Measurements from ENCODE around the gene PRDM16. TPM values are rescaled to one million over a fixed set of nuclear protein-coding genes. Genes with fewer than 3 reads are reported as not detected.

PRDM16 gene
- total and polyA plus RNA-seq, 2 of the 4 experiments (the other 2 are of a cell fraction): 0.02 TPM; not detected in 1

GRCh38 chr1:3129133-3129490 lies 60.1 kb downstream of the PRDM16 start:
- Histone ChIP-seq H3K9me3 (ENCODE audit: control insufficient read depth, insufficient read depth, low read length) (peaks cover 7% of the 10 kb centered on the region; the same call in 1 of the 2 replicates), H3K4me2 (ENCODE audit: low read depth, low read length) (no peak overlapping the region), H3K18ac (ENCODE audit: low read depth, low read length) (no peak overlapping the region), H2AK9ac (replicated peaks; ENCODE audit: low read depth, low read length, poor library complexity) (no peak overlapping the region), H3K23ac (ENCODE audit: low read depth, low read length) (no peak overlapping the region), H4K20me1 (ENCODE audit: insufficient read depth, low read length) (no peaks in the 10 kb centered on the region), H2BK120ac (ENCODE audit: low read depth, low read length) (no peak overlapping the region), H2AFZ (replicated peaks; ENCODE audit: low read length, poor library complexity) (no peak overlapping the region), H4K8ac (ENCODE audit: low read depth in 2 of 2, low read length in 2 of 2) (no peak overlapping the region), H4K91ac (ENCODE audit: insufficient read depth, low read depth, low read length) (no peak overlapping the region), H3K9ac (ENCODE audit: low read depth, low read length) (no peak overlapping the region), H3K4me1 (ENCODE audit: control insufficient read depth, insufficient read depth, low read length) (no peaks in the 10 kb centered on the region), H3K36me3 (ENCODE audit: control insufficient read depth, insufficient read depth, low read length) (no peaks in the 10 kb centered on the region), H2AK5ac (ENCODE audit: low read depth, low read length) (no peak overlapping the region), H3K79me1 (ENCODE audit: low read depth in 1 of 2, low read length in 2 of 2) (no peaks in the 10 kb centered on the region), H4K5ac (ENCODE audit: low read depth, low read length) (no peak overlapping the region), H3K4me3 (ENCODE audit: insufficient read depth, low read depth, low read length) (no peak overlapping the region), H3K9me1 (ENCODE audit: insufficient read depth, low read length) (no peaks in the 10 kb centered on the region), H3K4ac (ENCODE audit: low read depth, low read length) (no peak overlapping the region), H2BK5ac (ENCODE audit: low read depth, low read length, poor library complexity, severe bottlenecking) (no peak overlapping the region), H2BK20ac (ENCODE audit: low read depth, low read length) (no peak overlapping the region), H3K27ac (ENCODE audit: insufficient read depth, low read length) (no peak overlapping the region), H3K27me3 (ENCODE audit: control insufficient read depth, insufficient read depth, low read length) (no peaks in the 10 kb centered on the region), H3K14ac (replicated peaks; ENCODE audit: low read depth, low read length) (no peak overlapping the region), H3K56ac (ENCODE audit: extremely low read depth, insufficient read depth, low read length) (no peak overlapping the region), H2BK15ac (ENCODE audit: low read depth, low read length) (no peak overlapping the region)
- CTCF ChIA-PET: no interaction called here
- in situ Hi-C loops (cut with MboI; ENCODE audit: low sequenced_read_pairs) (no loop called here), intact Hi-C loops (cut with micrococcal nuclease) (no loop called here), dilution Hi-C loops (cut with HindIII; ENCODE audit: low sequenced_read_pairs, unreplicated experiment) (no loop called here)
- DNase-seq (no peak), ATAC-seq (ENCODE audit: low read depth) (no peak)
- 47% methylated on average over 2 of the region's 8 CpGs; no CpG with 5 or more reads in 1 of the 2 experiments for WGBS, 2 experiments (ENCODE audit: extremely low coverage in 2 of 2, insufficient read length in 1 of 2)
- BruUV-seq (replicated peaks): no TSS peak
- TF ChIP-seq CTCF (conservative IDR thresholded peaks at IDR 0.05; ENCODE audit: low read depth, low read length) (no peak), FOS (IDR thresholded peaks at IDR 0.05; ENCODE audit: low read depth, low read length) (no peak), MAZ (IDR thresholded peaks at IDR 0.05; ENCODE audit: borderline replicate concordance, low read depth, low read length) (no peak), RCOR1 (IDR thresholded peaks at IDR 0.05; ENCODE audit: insufficient replicate concordance, low read length) (no peak), SMC3 (IDR thresholded peaks at IDR 0.05; ENCODE audit: low read depth, low read length) (no peak), MAFK (IDR thresholded peaks at IDR 0.05; ENCODE audit: low read depth, low read length) (no peak), USF2 (IDR thresholded peaks at IDR 0.05; ENCODE audit: low read depth, low read length) (no peak), ELK1 (IDR thresholded peaks at IDR 0.05; ENCODE audit: borderline replicate concordance, low read depth, low read length) (no peak), RAD21 (IDR thresholded peaks at IDR 0.05; ENCODE audit: low read length) (no peak), CHD1 (IDR thresholded peaks at IDR 0.05; ENCODE audit: low read depth, low read length) (no peak)
- POLR2A ChIA-PET (ENCODE audit: unreplicated experiment): no interaction called here
